ENCODE measurements around the gene GJB4. TPM values are rescaled to one million over a fixed set of nuclear protein-coding genes. Genes with fewer than 3 reads are reported as not detected.

GJB4 gene
- polyA plus RNA-seq, 1 of the 3 experiments (the other 2 are of a cell fraction): not detected

DNA sequence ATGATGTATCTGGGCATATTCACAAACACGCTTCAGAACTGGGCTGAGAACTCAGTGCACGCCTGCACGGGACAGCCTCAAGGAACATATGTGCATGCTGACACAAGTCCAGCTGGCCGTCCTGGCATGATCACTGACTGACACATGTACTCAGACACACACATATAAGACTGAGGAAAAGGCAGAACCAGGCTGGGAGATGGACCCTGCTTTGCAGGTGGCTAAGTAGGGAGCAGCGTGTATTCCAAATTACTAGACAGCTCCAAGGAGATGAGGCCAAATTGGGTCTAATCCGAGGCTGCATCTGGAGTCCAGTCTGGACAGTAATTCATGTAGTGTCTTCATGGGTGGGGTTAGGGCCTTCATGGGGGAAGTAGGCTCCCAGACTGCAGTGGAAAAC lies 46.1 kb upstream of the GJB4 start:
- Histone ChIP-seq H3F3A (replicated peaks; ENCODE audit: insufficient read depth) (no peaks in the 10 kb centered on the region), H3K79me2 (ENCODE audit: insufficient read depth) (no peaks in the 10 kb centered on the region), H4K20me1 (ENCODE audit: insufficient read depth) (no peaks in the 10 kb centered on the region), H3K36me3 (replicated peaks in 1 of 2; ENCODE audit: control insufficient read depth in 1 of 2, insufficient read depth in 2 of 2, low read length in 1 of 2) (no peaks in the 10 kb centered on the region), H3K27me3 (ENCODE audit: insufficient read depth) (no peaks in the 10 kb centered on the region), H3K9ac (no peak overlapping the region), H2AFZ (ENCODE audit: low read depth) (no peak overlapping the region), H3K9me2 (no peaks in the 10 kb centered on the region), H3K4me2 (no peak overlapping the region), H3K9me3 (no peaks in the 10 kb centered on the region), H3K27ac (ENCODE audit: low read depth in 2 of 2, low read length in 1 of 2) (no peak overlapping the region), H3K4me1 (ENCODE audit: control insufficient read depth in 1 of 2, insufficient read depth in 2 of 2, low read depth in 1 of 2, low read length in 1 of 2) (no peaks in the 10 kb centered on the region; a peak in 1 of 4 replicates), H3K4me3 (ENCODE audit: low read depth in 2 of 2, low read length in 1 of 2) (no peak overlapping the region)
- ChIA-PET POLR2A (no interaction called here), CTCF (no interaction called here)
- no peak for DNase-seq
- WGBS (ENCODE audit: low lambda C conversion rate): 50% methylated on average over 5 of the region's 6 CpGs
- TF ChIP-seq SMC3 (IDR thresholded peaks at IDR 0.05; ENCODE audit: low read depth, low read length) (no peak), GATA2 (CRISPR knock-in tag; IDR thresholded peaks at IDR 0.05) (no peak), EP300 (IDR thresholded peaks at IDR 0.05; ENCODE audit: borderline replicate concordance in 1 of 2, low read depth in 1 of 2, low read length in 1 of 2) (no peak), MXI1 (IDR thresholded peaks at IDR 0.05; ENCODE audit: low read depth, low read length) (no peak), ELF1 (IDR thresholded peaks at IDR 0.05) (no peak), GABPA (IDR thresholded peaks at IDR 0.05; ENCODE audit: low read depth) (no peak), FOSL2 (IDR thresholded peaks at IDR 0.05; ENCODE audit: borderline replicate concordance, low read depth) (no peak), TEAD4 (IDR thresholded peaks at IDR 0.05; ENCODE audit: borderline replicate concordance, insufficient read depth) (no peak), TCF12 (IDR thresholded peaks at IDR 0.05) (no peak), RAD21 (IDR thresholded peaks at IDR 0.05; ENCODE audit: low read length) (no peak), RXRA (IDR thresholded peaks at IDR 0.05; ENCODE audit: borderline replicate concordance, low read depth) (no peak), CHD2 (IDR thresholded peaks at IDR 0.05; ENCODE audit: low read length, partially characterized antibody) (no peak)
- TF ChIP-seq, protein P1, sequence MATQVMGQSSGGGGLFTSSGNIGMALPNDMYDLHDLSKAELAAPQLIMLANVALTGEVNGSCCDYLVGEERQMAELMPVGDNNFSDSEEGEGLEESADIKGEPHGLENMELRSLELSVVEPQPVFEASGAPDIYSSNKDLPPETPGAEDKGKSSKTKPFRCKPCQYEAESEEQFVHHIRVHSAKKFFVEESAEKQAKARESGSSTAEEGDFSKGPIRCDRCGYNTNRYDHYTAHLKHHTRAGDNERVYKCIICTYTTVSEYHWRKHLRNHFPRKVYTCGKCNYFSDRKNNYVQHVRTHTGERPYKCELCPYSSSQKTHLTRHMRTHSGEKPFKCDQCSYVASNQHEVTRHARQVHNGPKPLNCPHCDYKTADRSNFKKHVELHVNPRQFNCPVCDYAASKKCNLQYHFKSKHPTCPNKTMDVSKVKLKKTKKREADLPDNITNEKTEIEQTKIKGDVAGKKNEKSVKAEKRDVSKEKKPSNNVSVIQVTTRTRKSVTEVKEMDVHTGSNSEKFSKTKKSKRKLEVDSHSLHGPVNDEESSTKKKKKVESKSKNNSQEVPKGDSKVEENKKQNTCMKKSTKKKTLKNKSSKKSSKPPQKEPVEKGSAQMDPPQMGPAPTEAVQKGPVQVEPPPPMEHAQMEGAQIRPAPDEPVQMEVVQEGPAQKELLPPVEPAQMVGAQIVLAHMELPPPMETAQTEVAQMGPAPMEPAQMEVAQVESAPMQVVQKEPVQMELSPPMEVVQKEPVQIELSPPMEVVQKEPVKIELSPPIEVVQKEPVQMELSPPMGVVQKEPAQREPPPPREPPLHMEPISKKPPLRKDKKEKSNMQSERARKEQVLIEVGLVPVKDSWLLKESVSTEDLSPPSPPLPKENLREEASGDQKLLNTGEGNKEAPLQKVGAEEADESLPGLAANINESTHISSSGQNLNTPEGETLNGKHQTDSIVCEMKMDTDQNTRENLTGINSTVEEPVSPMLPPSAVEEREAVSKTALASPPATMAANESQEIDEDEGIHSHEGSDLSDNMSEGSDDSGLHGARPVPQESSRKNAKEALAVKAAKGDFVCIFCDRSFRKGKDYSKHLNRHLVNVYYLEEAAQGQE (IDR thresholded peaks at IDR 0.05; ENCODE audit: low read depth, low read length): no peak
- TF ChIP-seq, protein P2, sequence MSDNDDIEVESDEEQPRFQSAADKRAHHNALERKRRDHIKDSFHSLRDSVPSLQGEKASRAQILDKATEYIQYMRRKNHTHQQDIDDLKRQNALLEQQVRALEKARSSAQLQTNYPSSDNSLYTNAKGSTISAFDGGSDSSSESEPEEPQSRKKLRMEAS (IDR thresholded peaks at IDR 0.05; ENCODE audit: low read depth): no peak

DNA sequence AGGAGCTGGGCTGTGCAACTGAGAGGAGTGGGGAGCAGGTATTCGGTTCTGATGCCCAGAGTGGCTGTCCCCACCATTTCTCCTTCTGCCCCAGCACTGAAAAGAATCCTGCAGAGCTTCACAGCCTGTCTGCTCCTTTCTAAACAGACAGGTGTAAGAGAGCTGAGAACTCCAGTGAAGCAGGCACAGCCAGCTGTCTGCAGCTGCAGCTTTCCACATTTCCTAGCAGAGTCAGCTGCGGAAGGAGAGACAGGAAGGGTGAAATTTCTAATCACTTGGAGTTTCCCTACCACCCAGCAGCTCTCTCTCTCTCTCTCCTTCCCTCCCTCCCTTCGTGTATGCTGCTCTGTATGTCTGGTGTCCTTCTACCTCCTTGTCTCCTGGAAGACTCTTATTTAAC lies 45.2 kb upstream of the GJB4 start:
- no peaks in the 10 kb centered on the region for H3F3A ChIP-seq (replicated peaks; ENCODE audit: insufficient read depth)
- H3K9me2 ChIP-seq: no peaks in the 10 kb centered on the region
- CTCF ChIA-PET: interaction anchor here (1.3 to 1.5 kb wide), 2 partner anchors 17 to 21 kb away, joined by 3 to 4 read pairs; no protein-coding TSS in a partner anchor
- H3K36me3 ChIP-seq (replicated peaks in 1 of 2; ENCODE audit: control insufficient read depth in 1 of 2, insufficient read depth in 2 of 2, low read length in 1 of 2): no peaks in the 10 kb centered on the region
- no peaks in the 10 kb centered on the region for H4K20me1 ChIP-seq (ENCODE audit: insufficient read depth)
- H3K79me2 ChIP-seq (ENCODE audit: insufficient read depth): no peaks in the 10 kb centered on the region
- POLR2A ChIA-PET: no interaction called here
- H3K9ac ChIP-seq: no peak overlapping the region
- DNase-seq: no peak
- TF ChIP-seq GATA2 (CRISPR knock-in tag; IDR thresholded peaks at IDR 0.05): no peak
- no peak for TF ChIP-seq RCOR1 (IDR thresholded peaks at IDR 0.05; ENCODE audit: low read length)
- H2AFZ ChIP-seq (ENCODE audit: low read depth): no peak overlapping the region
- no peaks in the 10 kb centered on the region for H3K27me3 ChIP-seq (ENCODE audit: insufficient read depth)
- no peak overlapping the region for H3K4me3 ChIP-seq (ENCODE audit: low read depth in 2 of 2, low read length in 1 of 2)
- no peak overlapping the region for H3K27ac ChIP-seq (ENCODE audit: low read depth in 2 of 2, low read length in 1 of 2)
- H3K4me2 ChIP-seq: no peak overlapping the region
- H3K9me3 ChIP-seq: no peaks in the 10 kb centered on the region
- no peaks in the 10 kb centered on the region; a peak in 1 of 4 replicates for H3K4me1 ChIP-seq (ENCODE audit: control insufficient read depth in 1 of 2, insufficient read depth in 2 of 2, low read depth in 1 of 2, low read length in 1 of 2)
- 14% methylated on average over 3 of the region's 3 CpGs for WGBS (ENCODE audit: low lambda C conversion rate)
